Subcutaneous abdominal adipose tissue (tissue), 5 donors: ENCODE measurements around the gene USP12.
A peak's percentile ranks its signal among the peaks of the same experiment; 100 is the strongest.

ENCODE experiments used
- H3K27ac ChIP-seq: one replicate; pipeline ENCODE4 v1.7.0; 2013; ENCODE audit warnings: low read depth, mild to moderate bottlenecking, inconsistent platforms, low read length, moderate library complexity
- H3K27me3 ChIP-seq, 5 donors: one replicate each; pipeline ENCODE4 v1.7.0; 2013; ENCODE audit warnings: low read length in 5 of 5, inconsistent platforms in 1 of 5; ENCODE audit not compliant: control insufficient read depth in 5 of 5, insufficient read depth in 4 of 5
- H3K36me3 ChIP-seq, 5 donors: one replicate each; pipeline ENCODE4 v1.7.0; 2013; ENCODE audit warnings: low read length in 5 of 5; ENCODE audit not compliant: control insufficient read depth in 5 of 5, insufficient read depth in 5 of 5
- H3K4me1 ChIP-seq, 5 donors: one replicate each; pipeline ENCODE4 v1.7.0; 2013; ENCODE audit warnings: low read length in 5 of 5, mild to moderate bottlenecking in 3 of 5, moderate library complexity in 1 of 5; ENCODE audit not compliant: control insufficient read depth in 5 of 5, insufficient read depth in 5 of 5
- H3K4me3 ChIP-seq, 5 donors: one replicate each; pipeline ENCODE4 v1.7.0; 2013; ENCODE audit warnings: low read length in 5 of 5, low read depth in 1 of 5
- H3K9ac ChIP-seq, 5 donors: one replicate each; pipeline ENCODE4 v1.7.0; 2013; ENCODE audit warnings: low read length in 5 of 5, mild to moderate bottlenecking in 4 of 5, moderate library complexity in 3 of 5
- H3K9me3 ChIP-seq, 5 donors: one replicate each; pipeline ENCODE4 v1.7.0; 2013; ENCODE audit warnings: low read length in 5 of 5; ENCODE audit not compliant: control insufficient read depth in 5 of 5
- donor health status: healthy.
- donor health status: healthy.
- donor health status: healthy.
- donor health status: healthy.
- donor health status: healthy.

Gene USP12

DNA sequence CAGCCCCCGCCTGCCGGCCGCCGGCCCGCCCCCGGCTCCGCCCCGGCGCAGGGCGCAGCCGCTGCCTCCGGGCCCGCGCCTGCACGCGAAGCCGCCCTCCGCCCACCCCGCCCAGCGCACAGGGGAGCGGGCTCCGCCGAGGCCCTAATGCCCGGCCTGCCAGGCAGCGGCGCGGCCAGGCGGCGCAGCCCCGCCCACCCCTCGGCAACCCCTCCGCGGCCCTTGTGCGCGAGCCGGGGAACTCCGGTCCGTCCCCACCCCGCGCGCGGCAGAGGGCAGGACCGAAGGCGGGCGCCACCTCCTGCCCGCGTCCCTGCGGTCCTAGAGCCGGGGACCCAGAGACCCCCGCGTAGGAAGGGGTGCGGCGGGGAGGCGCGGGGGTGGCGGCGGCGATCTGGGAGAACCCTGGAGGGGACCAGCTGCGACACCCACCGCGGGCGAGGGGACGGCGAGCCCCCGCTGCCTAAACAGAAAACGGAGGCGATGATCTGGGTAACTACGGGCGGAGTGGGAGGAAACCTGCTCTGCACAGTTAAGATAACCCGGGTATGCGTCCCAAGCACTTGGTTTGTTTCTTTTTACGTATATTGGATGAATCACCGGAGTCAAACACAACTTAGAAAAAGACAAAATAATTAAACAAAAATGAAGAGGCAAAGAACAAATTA lies 350 bp upstream of the USP12 start:
- H3K4me1 ChIP-seq, result peaks cover 4 to 42% (median 33%) of the 10 kb centered on the region in 5 donors
- H3K27ac ChIP-seq, result peak overlapping the region; percentile 95
- H3K4me3 ChIP-seq, result peak overlapping the region; percentile 68 to 84 (median 79)
- no peaks in the 10 kb centered on the region for H3K36me3 ChIP-seq
- H3K9me3 ChIP-seq, result no peaks in the 10 kb centered on the region
- no peaks in the 10 kb centered on the region for H3K27me3 ChIP-seq
- H3K9ac ChIP-seq, result peak overlapping the region in 4 of 5 donors; percentile 64 to 89 (median 82)

DNA sequence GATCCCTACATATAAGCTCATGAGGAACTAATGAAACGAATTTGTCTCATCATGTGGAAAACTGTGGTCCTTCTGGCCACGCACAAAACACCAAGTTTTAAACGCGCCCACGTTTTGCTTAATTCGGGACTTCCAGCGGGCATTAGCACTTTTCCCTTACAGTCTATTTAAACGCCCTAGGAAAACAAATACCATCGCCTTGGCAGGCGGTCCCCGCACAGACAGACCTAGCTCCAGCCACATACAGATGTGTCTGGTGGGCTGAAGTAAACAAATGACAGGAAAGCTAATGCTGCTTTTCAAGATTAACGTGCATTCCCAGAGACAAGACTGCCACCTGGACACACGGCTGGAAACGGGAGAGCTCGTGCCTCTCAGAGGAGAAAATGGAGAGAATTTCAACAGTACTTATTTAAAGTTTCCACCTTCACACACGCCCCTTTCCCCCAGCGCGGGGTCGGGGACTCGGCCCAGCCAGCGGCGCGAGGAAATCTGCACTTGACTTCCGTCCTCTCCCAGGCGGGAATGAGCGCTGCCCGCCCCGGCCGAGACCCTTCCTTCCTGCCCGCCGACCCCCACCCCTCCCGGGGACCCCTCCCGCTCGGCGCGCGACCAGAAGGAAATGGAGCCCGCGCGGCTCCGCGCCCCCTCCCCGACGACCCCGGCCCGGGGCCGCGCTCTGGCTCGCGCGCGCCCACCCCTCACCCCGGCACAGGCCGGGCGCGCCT lies 931 bp downstream of the USP12 start:
- peak overlapping the region; percentile 47 to 85 (median 79) for H3K9ac ChIP-seq
- peak overlapping the region; percentile 96 for H3K27ac ChIP-seq
- peaks cover 4 to 42% (median 35%) of the 10 kb centered on the region in 5 donors for H3K4me1 ChIP-seq
- H3K36me3 ChIP-seq, result no peaks in the 10 kb centered on the region
- H3K27me3 ChIP-seq, result no peaks in the 10 kb centered on the region
- H3K9me3 ChIP-seq, result no peaks in the 10 kb centered on the region
- peak overlapping the region; percentile 67 to 90 (median 82) for H3K4me3 ChIP-seq

- Histone ChIP-seq H3K4me1 (peaks cover 4 to 42% (median 35%) of the 10 kb centered on the region in 5 donors), H3K27me3 (no peaks in the 10 kb centered on the region), H3K9me3 (no peaks in the 10 kb centered on the region), H3K4me3 (peak overlapping the region; percentile 67 to 90 (median 82)), H3K36me3 (no peaks in the 10 kb centered on the region), H3K9ac (peak overlapping the region in 3 of 5 donors; percentile 47 to 83 (median 76)), H3K27ac (peak overlapping the region; percentile 96)
These were observed 1.4 kb downstream of the USP12 start for GRCh38 chr13:27170221-27170515.

DNA sequence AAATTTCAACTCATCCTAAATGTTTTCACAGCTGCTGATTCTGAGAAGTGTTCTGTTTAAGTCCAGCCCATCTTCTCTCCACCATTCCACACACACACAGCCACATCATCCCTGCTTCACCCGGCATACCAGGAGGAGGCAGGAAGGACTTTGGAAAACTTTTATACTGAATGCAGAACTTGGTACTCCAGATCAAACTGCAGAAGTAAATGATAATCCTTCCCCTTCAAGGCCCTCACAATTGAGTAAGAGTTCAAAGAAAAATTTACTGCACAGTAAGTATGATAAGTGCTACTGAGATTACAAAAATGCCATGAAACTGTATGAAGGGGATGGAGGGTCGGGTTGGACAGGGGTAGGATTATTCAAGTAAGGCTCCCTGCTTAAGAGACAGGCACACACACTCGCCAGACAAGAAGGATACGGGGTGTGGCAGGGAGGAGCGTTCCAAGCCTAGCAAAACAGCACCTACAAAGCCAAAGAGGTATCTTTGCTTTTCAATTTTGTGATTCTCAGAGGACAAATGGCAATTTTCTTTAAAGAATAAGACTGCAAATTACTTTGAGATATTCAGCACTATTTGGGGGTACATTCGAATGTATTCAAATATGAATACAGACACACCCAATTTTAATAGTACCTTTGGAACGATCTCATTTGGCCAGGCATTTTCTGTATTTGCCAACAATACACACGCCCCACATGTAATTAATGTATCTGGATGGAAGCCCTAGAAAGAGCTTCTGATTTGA lies 2.5 kb downstream of the USP12 start:
- H3K9ac ChIP-seq, result peak overlapping the region in 3 of 5 donors; percentile 10 to 40 (median 20)
- peaks cover 4 to 42% (median 35%) of the 10 kb centered on the region in 5 donors for H3K4me1 ChIP-seq
- no peaks in the 10 kb centered on the region for H3K36me3 ChIP-seq
- H3K9me3 ChIP-seq, result no peaks in the 10 kb centered on the region
- no peaks in the 10 kb centered on the region for H3K27me3 ChIP-seq
- H3K27ac ChIP-seq, result peak overlapping the region; percentile 96
- peak overlapping the region in 2 of 5 donors; percentile 14 to 83 for H3K4me3 ChIP-seq

GRCh38 chr13:27168086-27168485 lies 3.5 kb downstream of the USP12 start:
- no peaks in the 10 kb centered on the region for H3K9me3 ChIP-seq
- no peak overlapping the region for H3K27ac ChIP-seq
- no peaks in the 10 kb centered on the region for H3K36me3 ChIP-seq
- H3K27me3 ChIP-seq, result no peaks in the 10 kb centered on the region
- peaks cover 4 to 40% (median 36%) of the 10 kb centered on the region in 5 donors for H3K4me1 ChIP-seq
- no peak overlapping the region for H3K4me3 ChIP-seq
- H3K9ac ChIP-seq, result no peak overlapping the region

- H3K27me3 ChIP-seq, result no peaks in the 10 kb centered on the region
- no peaks in the 10 kb centered on the region for H3K9me3 ChIP-seq
- no peak overlapping the region for H3K4me3 ChIP-seq
- peaks cover 4 to 35% (median 32%) of the 10 kb centered on the region in 5 donors for H3K4me1 ChIP-seq
- no peaks in the 10 kb centered on the region for H3K36me3 ChIP-seq
- no peak overlapping the region for H3K27ac ChIP-seq
- H3K9ac ChIP-seq, result no peak overlapping the region
These were observed 5.3 kb downstream of the USP12 start for GRCh38 chr13:27166313-27166712.

DNA sequence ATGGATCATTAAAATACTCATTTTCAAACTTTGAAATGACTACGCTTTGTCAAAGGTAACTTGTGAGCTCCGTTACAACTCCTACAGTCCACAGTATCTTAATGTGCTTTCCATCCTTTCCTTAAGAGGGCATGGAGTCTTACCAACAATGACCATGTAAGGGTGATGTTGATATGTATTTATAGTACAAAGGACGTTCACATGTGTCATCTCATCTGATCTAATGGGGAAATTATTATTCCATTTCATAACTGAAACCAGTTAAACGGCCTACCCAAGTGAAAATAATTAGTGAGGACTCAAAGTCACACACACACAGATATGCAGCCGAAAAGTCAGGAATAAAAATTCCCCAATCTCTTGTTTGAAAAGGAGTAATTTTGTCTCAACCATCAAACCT lies 9.6 kb downstream of the USP12 start:
- Histone ChIP-seq H3K27me3 (no peaks in the 10 kb centered on the region), H3K27ac (no peak overlapping the region), H3K36me3 (no peaks in the 10 kb centered on the region), H3K4me1 (peaks cover 0 to 8% (median 2%) of the 10 kb centered on the region in 5 donors), H3K9me3 (no peaks in the 10 kb centered on the region), H3K4me3 (no peak overlapping the region), H3K9ac (no peak overlapping the region)

GRCh38 chr13:27161423-27161822 lies 10.2 kb downstream of the USP12 start:
- no peaks in the 10 kb centered on the region for H3K27me3 ChIP-seq
- H3K9me3 ChIP-seq, result no peaks in the 10 kb centered on the region
- H3K4me3 ChIP-seq, result no peak overlapping the region
- H3K9ac ChIP-seq, result no peak overlapping the region
- no peaks in the 10 kb centered on the region for H3K36me3 ChIP-seq
- H3K4me1 ChIP-seq, result peaks cover 0 to 6% (median 0%) of the 10 kb centered on the region in 5 donors
- H3K27ac ChIP-seq, result no peak overlapping the region

DNA sequence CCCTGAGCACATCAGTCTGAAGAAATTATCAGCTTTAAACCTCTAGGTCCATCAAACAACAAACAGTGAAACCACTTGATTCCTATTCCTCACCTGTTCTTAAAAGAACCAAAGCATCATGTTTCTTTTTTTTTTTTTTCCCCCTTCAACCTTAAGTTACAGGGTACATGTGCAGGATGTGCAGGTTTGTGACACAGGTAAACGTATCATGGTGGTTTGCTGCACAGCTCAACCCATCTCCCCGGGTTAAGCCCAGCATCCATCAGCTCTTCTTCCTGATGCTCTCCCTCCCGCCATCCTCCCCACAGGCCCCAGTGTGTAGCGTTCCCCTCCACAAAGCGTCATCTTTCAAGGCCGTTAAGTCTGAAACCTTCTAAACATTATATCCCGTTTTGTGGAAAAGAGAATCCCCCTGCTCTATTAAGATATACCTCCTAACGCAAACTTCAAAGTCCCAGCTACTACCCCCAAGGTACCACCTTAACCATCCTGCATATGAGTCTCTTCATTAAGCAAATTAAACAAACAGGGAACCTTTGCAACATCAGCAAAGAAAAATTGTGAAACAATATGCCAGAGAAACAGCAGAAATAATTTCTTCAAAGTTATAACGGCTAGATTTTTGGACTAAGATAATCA lies 10.8 kb downstream of the USP12 start:
- Histone ChIP-seq H3K9ac (no peak overlapping the region), H3K9me3 (peaks cover 0 to 4% (median 0%) of the 10 kb centered on the region in 5 donors), H3K4me3 (no peak overlapping the region), H3K36me3 (no peaks in the 10 kb centered on the region), H3K4me1 (peaks cover 0 to 4% (median 0%) of the 10 kb centered on the region in 5 donors), H3K27me3 (no peaks in the 10 kb centered on the region), H3K27ac (no peak overlapping the region)
